IMR-90 (cell line): ENCODE results near the gene PDE4B. TPM values are rescaled to one million over a fixed set of nuclear protein-coding genes. Genes with fewer than 3 reads are reported as not detected.
"Not testable (repeated sequence)": the region's sequence is repeated elsewhere in the genome, so short reads cannot be mapped to it uniquely, and the experiment has no call there.

Experiments used
- ATAC-seq: fragments of 200-7000 bp; cut with Tn5 transposase; 2 replicates; pipeline ENCODE4 v1.9.1; 2020; ENCODE audit warnings: low read depth, mild to moderate bottlenecking, moderate library complexity
- BruUV-seq: library from RNA; stranded (reverse); fragments of 400-500 nt; replicated peaks from 2 replicates; lab custom pipeline; 2021; lab: Mats Ljungman, UMichigan
- CTCF ChIA-PET: fragments of 300-600 bp; formaldehyde crosslinking; extraction: SDS; loops from one replicate; lab custom pipeline; 2021; ENCODE audit warnings: antibody characterized with exemption; lab: Yijun Ruan, JAX
- POLR2A ChIA-PET: fragments of 300-600 bp; sonication (Branson Sonifier 250); formaldehyde crosslinking; loops from one replicate; lab custom pipeline; 2022; ENCODE audit warnings: antibody characterized with exemption; ENCODE audit not compliant: unreplicated experiment; lab: Charles Lee
- DNase-seq: peaks from one replicate; pipeline ENCODE4 v3.0.0; 2013
- H2AFZ ChIP-seq: replicated peaks from 2 replicates; pipeline ENCODE3; 2013; ENCODE audit warnings: low read length, mild to moderate bottlenecking; ENCODE audit not compliant: poor library complexity
- H2AK5ac ChIP-seq: 2 replicates; pipeline ENCODE4 v1.6.1; 2013; ENCODE audit warnings: low read depth, low read length, inconsistent platforms
- H2AK9ac ChIP-seq: replicated peaks from 2 replicates; pipeline ENCODE3; 2013; ENCODE audit warnings: mild to moderate bottlenecking, low read depth, low read length, moderate library complexity; ENCODE audit not compliant: poor library complexity
- H2BK120ac ChIP-seq: 2 replicates; pipeline ENCODE4 v1.6.1; 2013; ENCODE audit warnings: low read depth, low read length, inconsistent platforms
- H2BK15ac ChIP-seq: 3 replicates; pipeline ENCODE4 v1.6.1; 2013; ENCODE audit warnings: low read depth, low read length, inconsistent platforms
- H2BK20ac ChIP-seq: 2 replicates; pipeline ENCODE4 v1.6.1; 2013; ENCODE audit warnings: low read depth, mild to moderate bottlenecking, inconsistent platforms, low read length, moderate library complexity
- H2BK5ac ChIP-seq: 2 replicates; pipeline ENCODE4 v1.6.1; 2013; ENCODE audit warnings: mild to moderate bottlenecking, low read depth, low read length, inconsistent platforms; ENCODE audit not compliant: poor library complexity, severe bottlenecking
- H3K14ac ChIP-seq: replicated peaks from 2 replicates; pipeline ENCODE4 v1.6.1; 2013; ENCODE audit warnings: low read depth, low read length, inconsistent platforms
- H3K18ac ChIP-seq: 2 replicates; pipeline ENCODE4 v1.6.1; 2013; ENCODE audit warnings: low read depth, low read length, control low read depth
- H3K23ac ChIP-seq: 2 replicates; pipeline ENCODE4 v1.6.1; 2013; ENCODE audit warnings: low read depth, low read length, inconsistent platforms
- H3K27ac ChIP-seq: 2 replicates; pipeline ENCODE4 v1.5.1; 2013; ENCODE audit warnings: mild to moderate bottlenecking, control low read depth, low read length; ENCODE audit not compliant: insufficient read depth
- H3K27me3 ChIP-seq: 2 replicates; pipeline ENCODE4 v1.6.1; 2013; ENCODE audit warnings: low read length; ENCODE audit not compliant: control insufficient read depth, insufficient read depth
- H3K36me3 ChIP-seq: 2 replicates; pipeline ENCODE4 v1.6.1; 2013; ENCODE audit warnings: low read length, mixed read lengths; ENCODE audit not compliant: control insufficient read depth, insufficient read depth
- H3K4ac ChIP-seq: 2 replicates; pipeline ENCODE4 v1.6.1; 2013; ENCODE audit warnings: low read depth, low read length, inconsistent platforms
- H3K4me1 ChIP-seq: 2 replicates; pipeline ENCODE4 v1.6.1; 2013; ENCODE audit warnings: low read length, mixed read lengths; ENCODE audit not compliant: control insufficient read depth, insufficient read depth
- H3K4me2 ChIP-seq: 2 replicates; pipeline ENCODE4 v1.6.1; 2013; ENCODE audit warnings: low read depth, mild to moderate bottlenecking, control low read depth, low read length, moderate library complexity
- H3K4me3 ChIP-seq: 2 replicates; pipeline ENCODE4 v1.5.1; 2013; ENCODE audit warnings: low read depth, mild to moderate bottlenecking, control low read depth, low read length, moderate library complexity; ENCODE audit not compliant: insufficient read depth
- H3K56ac ChIP-seq: 2 replicates; pipeline ENCODE4 v1.6.1; 2013; ENCODE audit warnings: low read length, inconsistent platforms; ENCODE audit not compliant: insufficient read depth; ENCODE audit errors: extremely low read depth
- H3K79me1 ChIP-seq, 2 experiments: 2 replicates each; pipeline ENCODE4 v1.6.1; 2013; ENCODE audit warnings: low read length in 2 of 2, inconsistent platforms in 1 of 2, low read depth in 1 of 2
- H3K9ac ChIP-seq: 2 replicates; pipeline ENCODE4 v1.6.1; 2013; ENCODE audit warnings: low read depth, low read length, control low read depth
- H3K9me1 ChIP-seq: 2 replicates; pipeline ENCODE4 v1.6.1; 2013; ENCODE audit warnings: low read length, inconsistent platforms; ENCODE audit not compliant: insufficient read depth
- H3K9me3 ChIP-seq: 2 replicates; pipeline ENCODE4 v1.6.1; 2013; ENCODE audit warnings: low read length; ENCODE audit not compliant: control insufficient read depth, insufficient read depth
- H4K20me1 ChIP-seq: 2 replicates; pipeline ENCODE4 v1.6.1; 2013; ENCODE audit warnings: low read length, inconsistent platforms; ENCODE audit not compliant: insufficient read depth
- H4K5ac ChIP-seq: 2 replicates; pipeline ENCODE4 v1.6.1; 2013; ENCODE audit warnings: mild to moderate bottlenecking, low read depth, low read length, control low read depth
- H4K8ac ChIP-seq, 2 experiments: 2 replicates each; pipeline ENCODE4 v1.6.1; 2013; ENCODE audit warnings: low read depth in 2 of 2, low read length in 2 of 2, control low read depth in 1 of 2, inconsistent platforms in 1 of 2
- H4K91ac ChIP-seq: 2 replicates; pipeline ENCODE4 v1.6.1; 2013; ENCODE audit warnings: low read depth, low read length, inconsistent platforms; ENCODE audit not compliant: insufficient read depth
- RAD21 ChIP-seq: IDR thresholded peaks from 2 replicates; pipeline ENCODE4 v1.6.1; 2012; ENCODE audit warnings: low read length, improper control_type of control experiment
- WGBS, 2 experiments: methylation state at CpG; one replicate each; pipeline versions ENCODE4 v1.1.5 to v1.1.7; 2013; ENCODE audit warnings: missing lambda C conversion rate in 2 of 2; ENCODE audit not compliant: insufficient read length in 1 of 2; ENCODE audit errors: extremely low coverage in 2 of 2; 5-methylcytosine and 5-hydroxymethylcytosine counted together
- dilution Hi-C: fragments of 300-500 bp; cut with HindIII; formaldehyde crosslinking; loops from one replicate; pipeline ENCODE4 v1.14.3; 2018; ENCODE audit warnings: low sequenced_read_pairs; ENCODE audit not compliant: unreplicated experiment
- in situ Hi-C: fragments of 300-500 bp; cut with MboI; formaldehyde crosslinking; loops from 3 replicates; pipeline ENCODE4 v1.14.3; 2019; ENCODE audit warnings: low sequenced_read_pairs, inconsistent platforms, mixed read lengths
- intact Hi-C: fragments of 100-400 bp; cut with micrococcal nuclease; formaldehyde crosslinking; loops from 2 replicates; pipeline ENCODE4 v1.10.0; 2022
- polyA plus RNA-seq, 3 experiments: library from polyadenylated mRNA; depleted of rRNA; stranded (reverse); fragments of >200 nt; gene quantifications; 2 replicates each; pipeline ENCODE4 v1.2.3, GENCODE V29; 2012; ENCODE audit warnings: low replicate concordance in 1 of 3
- total RNA-seq: library from RNA; depleted of rRNA; stranded (reverse); fragments of >200 nt; gene quantifications from 2 replicates; pipeline ENCODE4 v1.2.3, GENCODE V29; 2012

The PDE4B gene
- total and polyA plus RNA-seq, 2 of the 4 experiments (the other 2 are of a cell fraction), result 5.8 to 21.3 TPM

DNA sequence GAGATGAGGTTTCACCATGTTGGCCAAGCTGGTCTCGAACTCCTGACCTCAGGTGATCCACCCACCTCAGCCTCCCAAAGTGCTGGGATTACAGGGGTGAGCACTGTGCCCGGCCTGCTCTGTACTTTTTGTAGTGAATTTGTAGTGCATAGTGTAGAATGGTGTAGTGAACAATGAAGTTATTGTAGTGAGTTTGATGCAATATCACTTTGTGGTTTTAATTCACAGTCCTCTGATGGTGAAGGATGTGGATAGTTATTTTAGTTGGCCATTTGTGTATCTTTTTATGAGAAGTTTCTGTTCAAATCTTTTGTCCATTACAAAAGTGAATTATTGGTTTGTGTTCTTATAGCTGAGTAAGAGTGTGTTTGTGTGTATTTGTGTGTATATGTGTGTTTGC lies 57.6 kb downstream of the PDE4B start:
- no peaks in the 10 kb centered on the region for H4K20me1 ChIP-seq
- dilution Hi-C loops, result no loop called here
- H3K18ac ChIP-seq, result no peak overlapping the region
- H3K9me3 ChIP-seq, result peaks cover 7% of the 10 kb centered on the region; the same call in 1 of the 2 replicates
- DNase-seq (no peak), ATAC-seq (no peak)
- BruUV-seq, result no TSS peak
- no peak overlapping the region for H2AK5ac ChIP-seq
- no peak overlapping the region for H2AK9ac ChIP-seq
- H3K14ac ChIP-seq, result no peak overlapping the region
- H3K9me1 ChIP-seq, result no peaks in the 10 kb centered on the region
- H3K36me3 ChIP-seq, result no peaks in the 10 kb centered on the region
- no peak overlapping the region for H2BK15ac ChIP-seq
- no peak overlapping the region for H3K4ac ChIP-seq
- intact Hi-C loops, result no loop called here
- no peak overlapping the region for H2BK20ac ChIP-seq
- ChIA-PET CTCF (no interaction called here), POLR2A (no interaction called here)
- H3K9ac ChIP-seq, result no peak overlapping the region
- H4K8ac ChIP-seq, result no peak overlapping the region
- WGBS, 2 experiments, result no CpG with 5 or more reads among the region's 2 CpGs
- no peak overlapping the region for H4K5ac ChIP-seq
- H2BK120ac ChIP-seq, result no peak overlapping the region
- no peaks in the 10 kb centered on the region for H3K27me3 ChIP-seq
- H3K4me2 ChIP-seq, result no peak overlapping the region
- no peak for TF ChIP-seq RAD21
- H2AFZ ChIP-seq, result no peak overlapping the region
- H3K56ac ChIP-seq, result no peak overlapping the region
- H3K79me1 ChIP-seq, result no peaks in the 10 kb centered on the region
- H3K4me1 ChIP-seq, result no peaks in the 10 kb centered on the region; the same call in 1 of the 2 replicates
- H3K4me3 ChIP-seq, result no peak overlapping the region
- H2BK5ac ChIP-seq, result no peak overlapping the region
- no peak overlapping the region for H3K27ac ChIP-seq
- H3K23ac ChIP-seq, result no peak overlapping the region
- H4K91ac ChIP-seq, result no peak overlapping the region
- in situ Hi-C loops, result no loop called here

DNA sequence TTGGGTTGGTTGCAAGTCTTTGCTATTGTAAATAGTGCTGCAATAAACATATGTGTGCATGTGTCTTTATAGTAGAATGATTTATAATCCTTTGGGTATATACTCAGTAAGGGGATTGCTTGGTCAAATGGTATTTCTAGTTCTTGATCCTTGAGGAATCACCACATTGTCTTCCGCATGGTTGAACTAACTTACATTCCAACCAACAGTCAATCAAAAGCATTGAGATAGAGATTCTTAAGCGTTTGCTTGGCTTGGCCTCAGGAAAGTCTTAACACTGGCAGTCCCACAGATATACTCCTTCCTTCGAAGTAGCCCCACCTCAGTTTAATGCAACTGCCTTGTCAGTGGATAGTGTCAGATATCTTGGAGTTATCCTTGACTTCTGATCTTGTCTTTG lies 63.9 kb downstream of the PDE4B start:
- H3K27ac ChIP-seq, in situ Hi-C loops, ATAC-seq, H3K27me3 ChIP-seq, H2BK120ac ChIP-seq, H2AFZ ChIP-seq, H3K4ac ChIP-seq, H3K79me1 ChIP-seq, H3K9ac ChIP-seq, H2AK9ac ChIP-seq, H2BK20ac ChIP-seq, CTCF ChIA-PET, H4K5ac ChIP-seq, H2BK15ac ChIP-seq, H3K36me3 ChIP-seq, H3K9me1 ChIP-seq, H4K20me1 ChIP-seq, H3K23ac ChIP-seq, H3K4me1 ChIP-seq, H3K4me2 ChIP-seq, H3K4me3 ChIP-seq, DNase-seq, H4K91ac ChIP-seq, H3K56ac ChIP-seq, H3K14ac ChIP-seq, intact Hi-C loops, H3K9me3 ChIP-seq, H3K18ac ChIP-seq, POLR2A ChIA-PET, dilution Hi-C loops, H2AK5ac ChIP-seq, H4K8ac ChIP-seq, BruUV-seq, H2BK5ac ChIP-seq: not testable (repeated sequence)
- WGBS, 2 experiments, result no CpG with 5 or more reads among the region's 3 CpGs
